ENCODE measurements around the gene NNT. TPM values are rescaled to one million over a fixed set of nuclear protein-coding genes. Genes with fewer than 3 reads are reported as not detected.

NNT gene
- total and polyA plus RNA-seq, 9 of the 15 experiments (the other 6 are each of a cell fraction or from before 2014, with no cell fraction given): 21.9 to 68.6 (median 42.2) TPM

DNA sequence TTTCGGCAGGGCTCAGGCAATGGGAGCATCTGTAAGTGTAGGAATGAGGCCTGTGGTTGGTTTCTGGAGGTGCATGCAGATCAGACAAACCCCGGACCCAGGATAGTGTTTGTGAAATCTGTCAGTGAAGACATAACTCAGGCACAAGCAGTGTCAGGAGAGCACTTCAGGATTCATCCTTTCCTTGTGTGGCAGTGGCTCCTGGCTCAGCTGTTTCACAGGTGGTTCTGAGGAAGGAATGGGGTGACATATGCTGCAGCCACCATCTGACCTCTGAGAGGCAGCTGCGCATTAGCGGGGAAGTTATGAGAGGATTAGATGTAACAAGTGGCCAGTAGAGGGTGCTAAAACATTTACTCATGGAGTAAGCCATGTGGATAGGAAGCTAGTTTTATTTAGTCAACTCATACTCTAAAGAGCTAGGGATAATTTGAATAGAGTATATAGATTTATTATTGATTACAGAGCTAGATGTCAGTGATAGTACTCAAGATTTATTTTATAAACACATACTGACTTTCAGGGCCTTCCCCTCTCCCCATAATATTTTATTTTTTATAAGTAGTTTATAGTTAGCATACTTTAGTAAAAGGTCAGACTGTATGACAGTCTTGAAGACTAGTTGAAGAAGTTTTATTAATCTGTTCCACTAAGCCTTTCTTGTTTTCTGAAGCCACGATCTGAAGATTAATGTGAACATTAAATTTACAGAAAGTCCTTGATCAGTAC, 28.4 kb downstream of the NNT start (continued):
- TF ChIP-seq ARID3B (CRISPR knock-in tag; IDR thresholded peaks at IDR 0.05; ENCODE audit: borderline replicate concordance) (no peak), ZNF609 (CRISPR knock-in tag; IDR thresholded peaks at IDR 0.05; ENCODE audit: borderline replicate concordance) (no peak), SOX6 (IDR thresholded peaks at IDR 0.05) (no peak), FOXA1 (IDR thresholded peaks at IDR 0.05; ENCODE audit: borderline replicate concordance) (no peak), HDAC3 (IDR thresholded peaks at IDR 0.05; ENCODE audit: borderline replicate concordance, partially characterized antibody) (no peak), MECOM (CRISPR knock-in tag; IDR thresholded peaks at IDR 0.05) (no peak), NFATC3 (IDR thresholded peaks at IDR 0.05) (no peak), ZBTB33 (CRISPR knock-in tag; IDR thresholded peaks at IDR 0.05) (peak; percentile 32; the same call in 1 of the 2 replicates), MBD2 (IDR thresholded peaks at IDR 0.05; ENCODE audit: borderline replicate concordance, low read depth) (no peak), MAZ (CRISPR knock-in tag; conservative IDR thresholded peaks at IDR 0.05 in 1 of 2, IDR thresholded peaks at IDR 0.05 in 1 of 2) (no peak), ZBED1 (IDR thresholded peaks at IDR 0.05) (no peak), TARDBP (IDR thresholded peaks at IDR 0.05) (no peak), GABPB1 (CRISPR knock-in tag; IDR thresholded peaks at IDR 0.05) (no peak), TRIM28 (IDR thresholded peaks at IDR 0.05) (no peak), XRCC5 (IDR thresholded peaks at IDR 0.05; ENCODE audit: low read depth, low read length) (no peak), RBM34 (IDR thresholded peaks at IDR 0.05; ENCODE audit: borderline replicate concordance, insufficient read depth, low read length) (no peak), RB1 (IDR thresholded peaks at IDR 0.05; ENCODE audit: low read depth) (0 out of 2 replicates have a peak, but pooled peaks have one; percentile 10), YY1 (IDR thresholded peaks at IDR 0.05; ENCODE audit: borderline replicate concordance in 1 of 3, control insufficient read depth in 1 of 3, extremely low read depth in 1 of 3, insufficient read depth in 3 of 3, insufficient read length in 1 of 3, insufficient replicate concordance in 2 of 3, low read depth in 1 of 3, low read length in 2 of 3) (peak in 1 of 3 experiments; percentile 15), ARID1B (IDR thresholded peaks at IDR 0.05) (no peak)

Data from K562 (cell line).